Spleen (tissue), 7 donors: ENCODE results near the gene TSHZ2.

Experiments used
- CTCF ChIP-seq, 11 experiments: fragments of 200-600 bp in 7 of 11; fragments of 450-650 bp in 4 of 11; sonication (generic) in 4 of 11; IDR thresholded peaks in 8 of 11; conservative IDR thresholded peaks in 3 of 11; 1 replicate in 7 of 11; 2 replicates in 4 of 11; pipeline versions ENCODE4 v1.4.0 to v1.8.0; 2016 to 2021; ENCODE audit warnings: antibody characterized with exemption in 11 of 11, inconsistent platforms in 4 of 11, mild to moderate bottlenecking in 1 of 11
- POLR2A ChIP-seq, 3 donors: fragments of 450-650 bp; IDR thresholded peaks; one replicate each; pipeline ENCODE4 v1.5.1; 2017; ENCODE audit warnings: antibody characterized with exemption in 3 of 3, mild to moderate bottlenecking in 1 of 3
- donor health status: DM: no; HTN: no; CAD: no; lungs with moderate emphysema.
- donor health status: DM: no; HTN: no; CAD: no.
- donor health status: DM: no; HTN: no; CAD: no.

DNA sequence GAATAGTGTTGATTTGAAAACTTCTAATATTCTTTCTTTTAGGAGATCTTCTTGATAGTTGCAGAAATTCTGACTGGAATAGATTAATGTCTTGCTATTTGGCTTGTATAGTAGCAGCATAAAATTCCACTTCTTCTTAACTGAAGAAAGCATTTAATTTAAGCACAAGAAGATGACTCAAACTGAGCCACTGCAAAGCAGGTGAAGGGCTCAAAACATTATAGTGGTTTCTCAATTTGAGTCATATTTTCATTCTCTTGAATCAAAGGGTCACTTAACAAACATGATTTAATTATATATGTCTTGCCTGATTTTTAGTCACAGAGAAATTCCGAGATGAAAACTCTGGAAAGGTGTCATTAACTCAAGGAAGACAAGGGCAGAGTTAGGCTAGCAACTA, 382.2 kb downstream of the TSHZ2 start:
- TF ChIP-seq CTCF (IDR thresholded peaks at IDR 0.05 in 8 of 11, conservative IDR thresholded peaks at IDR 0.05 in 3 of 11) (no peak), POLR2A (IDR thresholded peaks at IDR 0.05) (no peak)
